Activated gamma-delta T cell (primary cell): ENCODE measurements around the gene RALGAPB.

Experiments
- DNase-seq: peaks from one replicate; lab custom pipeline; 2025; lab: John Stamatoyannopoulos, UW

RALGAPB gene

DNA sequence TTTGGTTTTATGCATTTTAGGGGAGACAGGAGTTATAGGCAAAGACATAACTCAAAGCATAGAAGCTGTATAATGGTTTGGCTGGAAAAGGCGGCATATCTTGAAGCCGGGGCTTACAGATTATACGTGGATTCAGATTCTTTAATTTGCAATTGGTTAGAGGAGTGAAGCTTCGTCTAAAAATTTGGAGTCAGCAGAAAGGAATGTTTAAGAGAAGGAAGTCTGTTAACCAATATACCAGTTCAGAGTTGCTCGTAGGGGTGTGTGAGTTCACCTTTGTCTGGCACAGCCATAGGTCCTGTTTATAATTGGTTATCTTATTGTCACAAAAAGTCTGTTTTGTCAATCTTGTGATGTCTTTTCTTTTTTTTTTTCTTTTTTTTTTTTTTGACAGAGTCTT is 137.9 kb downstream of the RALGAPB start:
- no peak for DNase-seq

DNA sequence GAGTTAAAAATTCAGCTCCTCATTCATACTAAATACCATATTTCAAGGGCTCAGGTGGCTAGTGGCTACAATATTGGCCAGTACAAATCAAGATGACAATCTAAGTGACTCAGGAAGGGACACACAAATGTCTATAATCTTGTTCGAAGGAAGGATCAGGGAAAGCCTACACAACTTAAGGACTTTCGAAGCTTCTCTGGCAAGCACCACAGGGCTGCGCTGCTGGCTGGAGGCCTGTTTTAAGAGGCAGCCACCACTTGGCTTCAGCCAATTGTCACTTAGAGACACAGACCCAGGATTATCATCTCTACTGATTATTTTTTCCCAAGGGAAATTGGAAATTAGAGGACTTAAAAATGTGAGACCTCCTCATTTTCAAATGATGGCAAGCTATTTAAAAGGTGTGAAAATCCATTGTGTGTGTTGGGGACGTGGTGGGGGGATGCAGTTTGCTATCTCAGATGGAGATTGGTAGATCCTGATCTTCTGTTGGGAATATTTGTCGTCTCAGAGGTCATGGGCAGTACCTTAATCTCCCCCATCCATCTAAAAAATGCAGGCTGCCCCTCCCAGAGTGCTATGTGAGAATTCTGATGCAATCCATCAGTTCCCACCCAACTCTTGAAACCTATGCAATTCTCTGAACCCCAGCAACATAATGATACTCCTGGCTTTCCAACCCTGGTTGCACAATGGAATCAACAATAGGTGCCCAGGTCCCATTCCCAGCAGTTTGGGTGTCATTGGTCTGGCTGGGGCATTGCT is 140.3 kb downstream of the RALGAPB start:
- no peak for DNase-seq

DNA sequence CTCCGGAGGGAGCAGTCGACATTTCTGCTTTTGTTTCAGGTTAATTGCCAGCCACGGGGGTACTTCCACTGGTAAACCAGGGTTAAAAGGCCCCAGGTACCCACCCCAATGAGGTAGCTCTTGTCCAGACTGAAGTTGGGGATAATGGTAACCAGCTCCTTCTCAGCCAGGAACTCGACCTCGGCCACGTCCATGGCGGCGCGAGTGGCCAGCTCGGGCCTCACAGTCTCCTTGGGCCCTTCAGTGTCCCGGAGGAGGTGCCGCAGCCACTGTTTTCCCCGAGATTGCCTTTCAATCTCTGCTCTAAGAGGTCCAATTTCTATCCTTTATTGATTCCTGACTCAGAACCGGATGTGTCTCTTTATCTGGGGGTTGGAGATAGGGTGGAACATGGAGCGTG is 142.6 kb downstream of the RALGAPB start:
- DNase-seq = no peak

DNA sequence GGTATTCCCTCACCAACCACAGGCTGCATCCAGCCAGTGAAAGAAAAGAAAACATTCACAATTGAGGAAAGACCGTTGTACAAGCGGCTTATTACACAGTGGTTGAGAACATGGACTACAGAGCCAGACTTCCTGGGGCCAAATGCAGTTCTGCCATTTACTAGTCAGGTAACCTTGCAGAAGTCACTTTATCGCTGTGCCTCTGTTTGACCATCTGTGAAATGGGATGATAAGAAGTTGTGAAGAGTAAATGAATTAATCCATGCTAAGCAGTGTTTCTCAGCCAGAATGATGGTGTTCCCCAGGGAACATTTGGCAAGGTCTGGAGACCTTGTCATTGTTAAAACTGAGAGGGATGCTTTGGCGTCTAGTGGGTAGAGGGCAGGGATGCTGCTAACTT is 143.8 kb downstream of the RALGAPB start:
- DNase-seq = no peak

DNA sequence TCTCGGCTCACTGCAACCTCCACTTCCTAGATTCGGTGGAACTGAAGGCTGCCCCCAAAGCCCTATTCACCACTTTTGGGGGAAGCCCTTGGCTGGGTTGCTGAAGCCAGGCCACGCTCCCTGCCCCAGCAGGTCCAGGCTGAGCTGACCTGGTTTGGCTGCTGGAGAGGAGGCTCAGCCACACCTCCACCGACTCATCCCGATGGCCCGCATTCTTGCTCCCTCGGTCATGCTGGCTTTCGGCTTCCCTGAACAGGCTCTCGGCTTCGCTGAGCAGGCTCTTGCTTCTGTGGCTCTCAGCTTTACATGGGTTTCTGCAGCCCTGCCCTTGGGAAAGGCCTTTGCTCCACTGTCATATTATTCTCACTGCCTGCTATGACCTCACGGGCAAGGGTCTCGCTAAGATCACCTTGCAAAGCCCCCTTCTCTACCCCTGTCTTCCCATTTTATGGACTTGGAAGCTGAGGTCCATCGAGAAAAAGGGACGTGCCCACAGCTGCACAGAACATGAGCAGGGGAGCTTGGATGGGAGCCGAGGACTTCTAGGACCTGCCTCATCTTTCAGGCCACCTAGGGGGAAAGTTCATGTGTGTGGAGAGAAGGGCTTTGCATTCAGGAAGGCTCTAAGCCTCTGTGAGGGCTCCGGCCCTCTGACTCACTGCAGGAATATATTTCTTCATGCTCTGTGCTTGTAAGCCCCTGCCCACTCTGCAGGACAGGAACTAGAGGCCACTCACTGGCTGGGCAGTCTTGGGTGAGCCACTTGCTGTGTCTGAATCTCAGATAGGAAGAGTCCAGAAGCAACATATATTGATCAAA is 144.6 kb downstream of the RALGAPB start:
- DNase-seq = no peak

DNA sequence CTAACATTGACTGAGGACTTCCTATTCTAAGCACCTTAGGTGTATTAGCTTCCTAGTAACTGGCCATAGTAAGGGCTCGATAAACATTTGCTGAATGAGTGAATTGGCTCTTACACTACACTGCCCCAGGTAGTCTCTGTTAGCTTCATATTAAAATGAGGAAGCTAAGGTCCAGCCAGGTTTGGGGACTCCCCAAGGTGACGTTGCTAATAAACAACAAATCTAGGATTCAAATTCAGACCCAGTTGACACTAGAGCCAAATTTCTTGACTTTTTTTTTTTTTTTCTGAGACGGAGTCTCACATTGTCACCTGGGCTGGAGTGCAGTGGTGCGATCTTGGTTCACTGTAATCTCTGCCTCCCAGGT is 145.2 kb downstream of the RALGAPB start:
- no peak for DNase-seq

DNA sequence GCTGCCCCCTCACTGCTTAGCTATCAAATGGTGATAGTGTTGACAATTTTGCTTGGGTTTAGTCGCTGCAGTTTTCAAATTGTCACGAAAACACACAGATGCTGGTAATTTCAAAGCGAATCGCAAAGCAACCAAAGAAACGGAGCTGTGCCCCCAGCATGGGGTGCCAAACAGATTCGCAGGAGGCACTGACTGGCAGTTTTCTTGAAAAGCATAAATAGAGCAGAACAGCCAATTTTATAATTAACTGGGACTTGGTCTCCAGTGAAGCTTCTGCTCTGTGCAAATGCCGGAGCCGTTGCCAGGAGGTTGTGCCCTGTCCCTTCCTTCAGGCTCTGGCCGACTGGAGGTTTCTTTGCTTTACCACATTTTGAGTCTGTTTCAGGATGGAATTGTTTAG is 147.8 kb downstream of the RALGAPB start:
- no peak for DNase-seq

DNA sequence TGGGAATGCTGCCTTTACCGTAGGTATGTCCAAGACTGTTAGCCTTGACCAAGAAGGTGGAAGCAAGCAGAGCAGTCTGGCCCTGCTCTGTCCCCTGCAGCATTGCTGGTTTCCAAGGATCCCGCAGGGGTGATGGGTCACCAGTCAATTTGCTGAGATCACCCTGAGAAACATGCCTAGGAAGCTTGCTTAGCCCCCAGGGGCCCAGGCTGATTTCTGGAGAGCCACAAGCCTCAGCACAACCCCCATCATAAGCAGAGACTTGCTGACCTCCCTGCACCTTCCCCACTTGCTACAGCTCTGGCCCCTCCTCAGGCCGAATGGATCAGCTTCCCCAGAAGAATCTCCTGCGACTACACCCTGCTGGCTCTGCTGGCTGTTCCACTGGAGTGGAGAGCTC is 150.4 kb downstream of the RALGAPB start:
- no peak for DNase-seq

DNA sequence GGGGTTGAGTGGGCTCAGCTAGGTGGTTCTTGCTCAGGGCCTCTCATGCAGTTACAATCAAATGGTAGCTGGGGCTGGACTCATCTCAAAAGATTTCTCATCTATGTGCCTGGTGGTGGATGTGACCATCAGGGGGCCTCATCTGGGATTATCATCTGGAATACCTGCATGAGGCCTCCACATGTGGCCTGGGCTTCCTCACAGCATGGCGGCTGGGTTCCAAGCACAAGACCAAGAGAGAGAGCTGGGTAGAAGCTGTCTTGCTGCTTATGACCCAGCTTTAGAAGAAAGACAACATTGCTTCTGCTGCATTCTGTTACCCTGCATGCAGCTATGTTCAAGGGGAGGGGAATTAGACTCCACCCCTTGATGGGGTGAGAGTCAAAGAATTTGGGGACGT is 151.4 kb downstream of the RALGAPB start:
- DNase-seq = no peak

DNA sequence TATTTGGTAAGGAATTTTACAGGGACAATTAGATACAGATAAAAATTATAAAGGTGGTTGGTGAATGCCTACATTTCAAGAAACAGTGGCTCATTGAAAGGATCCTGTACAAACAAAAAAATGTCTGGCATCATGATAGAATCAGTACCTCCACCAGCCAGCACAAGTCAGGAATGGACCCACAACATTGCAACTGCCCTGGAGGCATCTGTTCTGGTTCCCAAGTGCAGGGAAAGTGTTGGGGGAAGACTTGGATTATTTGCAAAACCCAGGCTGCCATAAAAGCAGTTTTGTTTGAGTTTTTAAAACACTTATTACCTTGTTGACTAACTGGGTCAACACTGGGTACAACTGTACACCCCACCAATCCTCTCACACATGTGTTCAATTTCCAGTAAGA is 153.3 kb downstream of the RALGAPB start:
- no peak for DNase-seq

DNA sequence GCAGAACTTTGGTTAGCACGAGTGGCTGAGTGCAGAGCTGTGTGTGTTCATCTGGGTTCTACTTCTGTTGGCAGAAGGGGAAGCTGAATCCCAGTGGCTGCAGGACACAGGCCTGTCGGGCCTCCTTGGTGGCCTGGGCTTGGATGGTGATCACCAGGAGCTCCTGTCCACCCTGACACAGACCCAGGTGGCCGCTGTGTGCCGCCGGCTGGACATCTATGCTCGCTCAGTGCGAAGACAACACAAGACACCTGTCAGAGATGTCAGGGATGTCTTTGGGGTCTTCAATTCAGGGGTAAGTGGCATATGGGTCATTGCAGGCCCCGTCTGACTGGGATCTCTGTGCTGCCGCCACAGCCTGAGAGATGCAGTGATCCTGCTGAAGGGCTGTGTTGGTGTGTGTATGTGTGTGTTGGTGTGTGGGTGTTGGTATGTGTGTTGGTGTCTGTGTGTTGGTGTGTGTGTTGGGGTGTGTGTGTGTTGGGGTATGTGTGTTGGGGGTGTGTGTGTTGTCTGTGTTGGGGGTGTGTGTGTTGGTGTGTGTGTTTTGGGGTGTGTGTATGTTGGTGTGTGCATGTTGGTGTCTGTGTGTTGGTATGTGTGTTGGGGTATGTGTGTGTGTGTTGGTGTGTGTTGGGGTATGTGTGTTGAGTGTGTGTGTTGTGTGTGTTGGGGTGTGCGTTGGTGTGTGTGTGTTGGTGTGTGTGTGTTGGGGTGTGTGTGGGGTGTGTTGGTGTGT is 154.4 kb downstream of the RALGAPB start:
- DNase-seq = no peak
